GM19455 (cell line): ENCODE measurements around the gene CAMSAP1.

ENCODE experiments used
- ATAC-seq: cut with Tn5 transposase; IDR thresholded peaks from one replicate; pipeline ENCODE4 v1.9.1; 2021; ENCODE audit not compliant: unreplicated experiment

The CAMSAP1 gene

DNA sequence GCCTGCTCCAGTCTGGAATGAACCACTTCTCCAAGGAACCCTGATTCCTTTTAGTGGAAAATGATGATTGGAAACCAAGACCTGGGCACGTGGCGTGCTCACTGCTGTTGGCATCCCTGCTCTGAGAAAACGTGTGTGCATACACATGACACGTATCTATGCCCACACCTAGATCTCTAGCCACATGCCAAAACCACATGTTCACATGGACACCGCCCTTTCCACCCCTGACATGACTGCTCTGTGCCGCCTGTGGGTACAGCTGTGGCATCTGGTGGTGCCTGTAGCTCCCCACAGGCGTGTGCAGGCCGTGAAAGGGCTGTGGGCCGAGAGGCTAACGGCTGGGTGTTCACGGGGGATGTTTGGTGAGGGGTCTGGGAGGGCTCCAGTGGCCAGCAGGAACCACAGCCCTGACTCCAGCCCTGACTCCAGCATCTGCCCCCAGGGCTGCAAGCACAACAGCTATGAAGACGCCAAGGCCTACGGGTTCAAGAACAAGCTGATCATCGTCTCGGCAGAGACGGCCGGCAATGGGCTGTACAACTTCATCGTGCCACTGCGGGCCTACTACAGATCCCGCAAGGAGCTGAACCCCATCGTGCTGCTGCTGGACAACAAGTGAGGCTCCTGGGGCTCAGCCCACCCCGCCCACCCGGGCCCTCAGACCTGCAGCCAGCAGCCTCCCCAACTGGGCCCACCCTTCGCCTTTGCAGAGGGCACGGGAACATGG is 130.3 kb downstream of the CAMSAP1 start:
- ATAC-seq = no peak

DNA sequence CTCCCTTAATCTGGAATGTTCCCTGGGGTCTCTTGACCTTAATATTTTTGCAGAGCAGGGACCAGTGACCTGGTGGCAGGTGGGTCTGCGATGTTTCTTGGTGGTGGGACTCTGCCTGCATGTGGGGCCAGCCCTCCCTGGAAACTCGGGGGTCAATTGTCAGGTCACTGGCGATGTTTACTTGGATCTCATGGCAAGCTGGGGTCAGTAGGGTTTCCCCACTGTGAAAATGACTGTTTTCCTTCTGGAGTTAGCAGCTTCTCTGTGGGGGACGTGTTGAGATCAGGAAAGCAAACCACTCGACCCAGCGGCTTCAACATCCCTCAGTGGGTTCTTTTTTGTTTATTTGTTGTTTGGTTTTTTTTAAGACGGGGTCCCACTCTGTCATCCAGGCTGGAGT is 131.4 kb downstream of the CAMSAP1 start:
- no peak for ATAC-seq

DNA sequence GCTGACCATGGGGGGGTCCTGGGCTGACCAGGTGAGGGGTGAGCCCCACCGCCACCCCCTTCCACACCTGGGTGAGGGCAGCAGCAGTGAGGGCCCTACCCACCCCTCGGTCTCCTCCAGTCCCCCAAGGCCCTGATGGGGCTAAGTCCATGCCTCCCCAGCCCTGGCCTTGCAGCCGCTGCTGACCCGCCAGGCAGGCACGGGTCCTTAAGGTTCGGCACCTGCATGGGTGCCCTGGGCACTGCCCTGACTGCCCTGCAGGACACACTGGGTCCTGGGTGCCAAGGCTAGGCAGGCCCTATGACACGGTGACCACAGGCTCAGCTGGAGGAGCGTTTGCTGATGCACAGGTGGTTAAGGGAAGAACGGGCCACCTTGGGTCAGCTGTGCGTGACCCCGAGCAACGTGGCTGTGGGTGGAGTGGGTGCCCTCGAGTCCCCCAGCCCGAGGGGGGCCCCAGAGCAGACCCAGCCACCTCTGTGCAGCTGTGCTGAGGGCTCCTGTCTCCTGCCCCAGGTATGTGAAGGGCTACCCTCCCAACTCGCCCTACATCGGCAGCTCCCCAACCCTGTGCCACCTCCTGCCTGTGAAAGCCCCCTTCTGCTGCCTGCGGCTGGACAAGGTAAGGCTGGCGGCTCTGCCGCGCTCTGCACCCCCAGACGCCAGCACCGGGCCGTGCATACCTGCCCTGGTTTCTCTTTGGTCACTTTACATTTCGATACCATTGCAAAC is 132.4 kb downstream of the CAMSAP1 start:
- ATAC-seq = no peak

DNA sequence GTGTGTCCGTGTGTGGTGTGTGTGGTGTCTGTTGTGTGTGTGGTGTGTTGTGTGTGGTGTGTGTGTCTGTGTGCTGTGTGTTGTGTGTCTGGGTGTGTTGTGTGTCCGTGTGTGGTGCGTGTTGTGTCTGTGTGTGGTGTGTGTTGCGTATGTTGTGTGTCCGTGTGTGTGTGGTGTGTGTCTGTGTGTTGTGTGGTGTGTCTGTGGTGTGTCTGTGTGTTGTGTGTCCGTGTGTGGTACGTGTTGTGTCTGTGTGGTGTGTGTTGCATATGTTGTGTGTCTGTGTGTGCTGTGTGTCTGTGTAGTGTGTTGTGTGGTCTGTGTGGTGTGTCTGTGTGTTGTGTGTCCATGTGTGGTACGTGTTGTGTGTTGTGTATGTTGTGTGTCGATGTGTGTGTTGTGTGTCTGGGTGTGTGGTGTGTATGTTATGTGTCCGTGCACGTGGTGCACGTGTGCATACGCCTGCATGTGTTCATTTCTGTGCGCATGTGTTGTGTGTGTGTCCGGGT is 133.1 kb downstream of the CAMSAP1 start:
- no peak for ATAC-seq

DNA sequence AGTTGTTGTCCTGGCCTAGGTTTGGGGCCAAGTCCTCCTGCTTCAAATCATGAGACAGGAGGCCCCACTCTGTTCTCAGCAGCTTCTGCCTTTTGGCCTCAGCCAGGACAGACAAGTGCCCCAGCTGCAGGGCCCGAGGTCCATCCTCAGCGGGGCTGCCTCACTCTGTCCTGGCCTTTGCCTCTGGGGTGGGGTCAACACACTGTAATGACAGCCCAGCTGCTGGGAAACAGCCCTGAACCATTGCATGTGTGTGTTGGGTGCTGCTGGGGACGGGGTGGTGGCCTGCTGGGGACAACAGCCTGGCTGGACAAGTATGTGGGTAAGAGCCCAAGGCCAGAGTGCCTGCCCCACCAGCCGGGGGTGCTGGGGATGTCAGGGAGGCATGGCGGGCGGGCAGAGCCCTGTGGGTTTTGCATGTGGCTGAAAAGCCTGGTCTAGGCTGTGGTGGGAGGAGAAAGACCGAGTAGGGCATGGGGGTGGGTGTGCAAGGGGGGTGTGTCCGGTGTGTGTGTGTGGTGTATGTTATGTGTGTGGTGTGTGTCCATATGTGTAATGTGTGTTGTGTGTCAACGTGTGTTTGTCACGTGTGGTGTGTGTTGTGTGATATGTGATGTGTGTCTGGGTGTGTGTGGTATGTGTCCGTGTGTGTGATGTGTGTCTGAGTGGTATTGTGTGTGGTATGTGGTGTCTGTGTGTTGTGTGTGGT is 133.7 kb downstream of the CAMSAP1 start:
- ATAC-seq = no peak

DNA sequence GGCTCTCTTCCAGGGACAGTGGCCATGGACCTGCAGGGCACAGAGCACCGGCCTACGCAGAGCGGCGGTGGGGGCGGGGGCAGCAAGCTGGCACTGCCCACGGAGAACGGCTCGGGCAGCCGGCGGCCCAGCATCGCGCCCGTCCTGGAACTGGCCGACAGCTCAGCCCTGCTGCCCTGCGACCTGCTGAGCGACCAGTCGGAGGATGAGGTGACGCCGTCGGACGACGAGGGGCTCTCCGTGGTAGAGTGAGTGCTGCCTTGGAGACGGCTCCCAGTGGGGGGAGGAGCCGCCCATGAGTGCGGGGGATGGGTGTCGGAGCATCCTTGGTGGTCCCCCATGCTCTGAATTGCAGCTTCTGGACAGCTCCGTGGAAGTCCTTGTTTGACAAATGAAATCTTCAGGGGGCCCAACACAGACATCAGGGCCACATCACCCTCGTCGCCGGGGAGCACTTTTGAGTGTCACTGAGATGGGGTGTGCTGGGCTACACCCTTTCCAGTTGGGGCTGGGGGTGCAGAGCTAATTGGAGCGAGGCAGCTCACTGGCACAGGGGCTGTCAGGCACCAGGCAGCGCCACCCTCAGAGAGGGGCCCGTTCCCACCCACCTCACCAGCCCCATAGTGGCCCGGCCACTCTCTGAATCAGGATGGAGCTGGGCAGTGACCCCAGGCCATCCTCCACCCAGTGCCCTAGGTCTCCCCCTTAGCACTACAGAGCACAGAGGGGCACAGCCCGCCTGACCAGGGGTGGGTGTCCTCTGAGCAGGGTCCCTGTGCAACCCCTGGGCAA is 134.4 kb downstream of the CAMSAP1 start:
- no peak for ATAC-seq

DNA sequence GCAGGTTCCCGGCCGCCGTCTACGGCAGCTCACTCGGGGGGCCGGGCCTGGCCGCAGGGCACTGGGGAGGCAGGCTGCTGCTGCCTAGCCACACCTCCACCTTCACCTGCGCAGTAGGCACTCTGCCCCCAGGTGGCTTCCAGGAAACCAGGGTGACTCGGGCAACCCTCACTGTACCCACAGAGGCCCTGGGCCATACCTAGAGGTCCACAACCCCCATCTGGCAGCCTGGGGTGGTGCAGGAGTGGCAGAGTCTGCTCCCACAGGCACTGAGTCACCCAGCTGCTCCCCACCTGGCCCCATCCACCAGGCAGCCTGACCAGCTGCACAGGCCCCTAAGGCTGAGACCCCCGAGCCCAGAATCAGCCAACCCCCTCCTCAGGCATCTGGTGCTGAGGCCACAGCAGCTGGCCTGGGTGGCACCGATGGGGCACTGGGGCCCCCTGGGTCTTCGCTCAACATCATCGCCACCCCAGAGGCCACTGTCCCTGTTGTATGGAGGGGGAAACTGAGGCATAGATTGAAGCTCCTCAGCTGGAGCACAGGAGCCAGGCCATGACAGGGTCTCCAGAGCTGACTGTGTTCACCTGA is 135.2 kb downstream of the CAMSAP1 start:
- ATAC-seq = no peak

DNA sequence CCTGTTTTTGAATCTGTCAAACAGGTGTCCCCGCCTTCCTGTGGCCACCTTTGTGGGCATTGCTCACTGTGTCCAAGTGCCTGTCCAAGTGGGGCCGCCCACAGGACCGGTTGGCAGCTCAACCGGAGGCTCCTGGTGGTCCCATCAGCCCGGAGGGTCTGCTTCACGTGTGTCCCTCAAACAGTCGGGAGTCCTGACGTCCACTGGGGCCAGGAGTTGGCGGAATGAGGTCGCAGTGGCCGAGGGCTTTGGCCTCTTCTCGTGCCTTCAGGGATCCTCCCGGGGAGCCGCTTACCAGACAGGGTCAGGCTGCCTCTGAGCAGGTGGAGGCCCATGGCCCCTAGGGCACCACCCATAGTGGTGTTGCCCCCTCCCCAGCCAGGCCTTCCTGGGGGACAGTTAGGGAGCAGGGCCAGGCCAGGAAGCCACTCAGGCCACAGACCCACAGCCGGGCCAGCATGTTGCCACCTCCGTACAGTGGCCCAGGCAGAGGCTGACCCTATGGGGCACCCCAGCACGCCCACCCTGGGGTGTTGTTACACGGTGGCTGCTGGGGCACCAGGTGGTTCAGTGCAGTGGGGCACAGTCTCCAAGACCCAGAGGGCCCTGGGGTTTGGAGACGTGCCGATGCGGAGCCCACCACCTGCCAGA is 135.8 kb downstream of the CAMSAP1 start:
- ATAC-seq = no peak

DNA sequence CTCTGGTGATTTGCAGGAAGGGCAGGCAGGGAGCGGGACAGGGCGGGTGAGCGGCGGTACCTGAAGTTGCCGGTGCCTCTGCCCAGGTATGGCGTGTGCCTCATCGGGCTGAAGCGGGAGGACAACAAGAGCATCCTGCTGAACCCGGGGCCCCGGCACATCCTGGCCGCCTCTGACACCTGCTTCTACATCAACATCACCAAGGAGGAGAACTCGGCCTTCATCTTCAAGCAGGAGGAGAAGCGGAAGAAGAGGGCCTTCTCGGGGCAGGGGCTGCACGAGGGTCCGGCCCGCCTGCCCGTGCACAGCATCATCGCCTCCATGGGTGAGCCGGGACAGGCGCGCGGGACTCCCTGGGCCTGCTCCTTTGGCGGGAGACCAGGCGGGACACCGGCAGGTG is 136.6 kb downstream of the CAMSAP1 start:
- no peak for ATAC-seq

DNA sequence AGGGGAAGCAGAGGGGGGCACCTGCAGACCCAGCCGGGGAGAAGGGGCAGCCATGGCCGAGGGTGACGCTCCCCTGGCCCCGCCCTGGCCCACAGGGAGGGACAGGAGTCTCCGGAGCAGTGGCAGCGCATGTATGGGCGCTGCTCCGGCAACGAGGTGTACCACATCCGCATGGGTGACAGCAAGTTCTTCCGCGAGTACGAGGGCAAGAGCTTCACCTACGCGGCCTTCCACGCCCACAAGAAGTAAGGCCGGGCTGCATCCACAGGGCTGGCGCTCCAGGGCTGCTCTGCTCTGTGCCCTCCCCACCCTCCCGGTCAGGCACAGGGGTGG is 137.2 kb downstream of the CAMSAP1 start:
- no peak for ATAC-seq

DNA sequence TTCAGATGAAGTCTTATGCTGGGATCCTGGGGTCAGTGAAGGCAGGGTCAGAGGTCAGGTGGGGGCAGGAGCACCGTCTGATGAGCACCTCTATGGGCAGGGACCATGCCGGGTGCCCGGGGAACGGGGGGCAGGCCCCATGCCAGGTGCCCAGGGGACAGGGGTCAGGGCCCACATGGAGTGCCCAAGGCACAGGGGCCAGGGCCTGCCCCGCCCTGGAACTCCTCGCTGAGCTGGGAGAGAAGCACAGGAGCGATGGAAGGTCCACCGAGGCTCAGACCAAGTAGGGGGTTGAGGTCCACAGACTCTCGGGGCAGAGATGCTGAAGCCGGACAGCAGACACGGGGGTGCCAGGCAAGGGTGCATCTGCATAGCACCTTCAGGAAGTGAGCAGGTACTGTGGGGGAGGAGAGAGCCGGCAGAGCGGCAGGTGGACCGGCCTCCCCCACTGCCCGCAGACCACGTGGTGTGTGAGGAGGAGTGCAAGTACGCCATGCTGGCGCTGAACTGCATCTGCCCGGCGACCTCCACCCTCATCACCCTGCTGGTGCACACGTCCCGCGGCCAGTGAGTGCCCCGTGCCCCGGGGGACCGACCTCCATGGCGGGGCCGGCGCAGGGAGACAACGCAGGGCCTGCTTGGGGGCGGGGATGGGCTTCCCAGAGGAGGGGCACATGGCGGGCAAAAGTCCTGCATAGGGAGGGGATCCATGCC is 137.7 kb downstream of the CAMSAP1 start:
- no peak for ATAC-seq

DNA sequence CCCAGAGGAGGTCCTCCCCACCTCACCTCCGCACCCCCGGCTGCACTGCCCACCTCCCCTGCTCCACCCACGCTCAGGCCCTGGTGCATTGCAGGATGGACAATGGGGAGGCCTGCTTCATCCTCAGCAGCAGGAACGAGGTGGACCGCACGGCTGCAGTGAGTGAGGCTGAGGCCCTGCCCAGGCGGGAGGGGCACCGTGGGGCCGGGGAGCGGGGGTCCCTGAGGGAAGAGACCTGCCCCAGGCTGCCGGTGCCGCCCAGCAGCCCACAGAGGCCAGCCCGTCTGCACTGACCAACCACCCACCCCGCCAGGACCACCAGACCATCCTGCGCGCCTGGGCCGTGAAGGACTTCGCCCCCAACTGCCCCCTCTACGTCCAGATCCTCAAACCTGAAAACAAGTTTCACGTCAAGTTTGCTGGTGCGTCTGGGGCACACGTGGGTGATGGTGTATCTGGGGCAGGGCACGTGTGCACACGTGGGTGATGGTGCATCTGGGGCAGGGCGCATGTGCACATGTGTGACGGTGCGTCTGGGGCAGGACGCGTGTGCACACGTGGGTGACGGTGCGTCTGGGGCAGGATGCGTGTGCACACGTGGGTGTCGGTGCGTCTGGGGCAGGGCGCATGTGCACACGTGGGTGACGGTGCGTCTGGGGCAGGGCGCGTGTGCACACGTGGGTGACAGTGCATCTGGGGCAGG is 138.7 kb downstream of the CAMSAP1 start:
- ATAC-seq = no peak

DNA sequence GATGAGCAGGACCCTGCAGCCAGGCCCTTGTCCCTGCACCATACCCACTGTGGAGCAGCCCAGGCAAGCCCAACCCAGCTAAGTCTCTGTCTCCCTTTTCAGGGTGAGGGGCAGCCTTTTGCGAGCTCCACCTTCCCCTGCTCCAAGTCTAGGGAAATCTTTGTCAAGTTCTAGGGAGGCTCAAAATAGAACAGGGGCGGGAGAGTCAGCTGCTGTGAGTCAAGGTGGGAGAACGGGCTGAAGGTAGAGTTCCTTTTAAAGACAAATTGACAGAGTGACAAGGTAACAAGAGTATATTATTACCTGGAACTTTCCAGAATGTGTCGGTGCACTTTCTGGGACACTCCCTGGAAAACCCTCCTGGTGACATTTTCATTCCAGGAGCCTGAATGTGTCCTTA is 140.6 kb downstream of the CAMSAP1 start:
- no peak for ATAC-seq

DNA sequence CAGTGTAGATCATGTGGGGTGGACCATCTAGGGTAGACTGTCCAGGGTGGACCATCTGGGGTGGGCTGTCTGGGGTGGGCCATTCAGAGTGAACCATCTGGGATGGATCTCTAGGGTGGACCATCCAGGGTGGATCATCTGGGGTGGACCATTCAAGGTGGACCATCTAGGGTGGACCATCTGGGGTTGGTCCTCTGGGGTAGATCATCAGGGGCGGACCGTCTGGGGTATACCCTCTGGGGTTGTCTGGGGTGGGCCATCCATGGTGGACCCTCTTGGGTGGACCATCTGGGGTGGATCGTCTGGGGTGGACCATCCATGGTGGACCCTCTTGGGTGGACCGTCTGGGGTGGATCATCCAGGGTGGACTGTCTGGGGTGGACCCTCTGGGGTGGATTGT is 141.1 kb downstream of the CAMSAP1 start:
- ATAC-seq = no peak

DNA sequence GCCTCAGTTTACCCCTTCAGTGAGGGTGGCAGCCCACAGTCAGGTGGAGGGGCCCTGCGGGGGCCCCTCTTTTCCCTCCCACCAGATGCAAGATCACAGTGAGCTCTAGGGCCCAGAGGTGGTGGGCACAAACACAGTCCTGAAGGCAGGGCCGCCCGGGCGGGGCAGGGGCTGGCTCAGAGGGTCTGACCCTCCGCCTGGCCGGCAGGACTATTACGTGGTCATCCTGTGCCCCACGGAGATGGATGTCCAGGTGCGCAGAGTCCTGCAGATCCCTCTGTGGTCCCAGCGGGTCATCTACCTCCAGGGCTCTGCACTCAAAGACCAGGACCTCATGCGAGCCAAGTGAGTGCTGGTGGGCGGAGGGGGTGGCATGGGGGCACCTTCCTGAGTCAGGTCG is 141.9 kb downstream of the CAMSAP1 start:
- ATAC-seq = no peak

DNA sequence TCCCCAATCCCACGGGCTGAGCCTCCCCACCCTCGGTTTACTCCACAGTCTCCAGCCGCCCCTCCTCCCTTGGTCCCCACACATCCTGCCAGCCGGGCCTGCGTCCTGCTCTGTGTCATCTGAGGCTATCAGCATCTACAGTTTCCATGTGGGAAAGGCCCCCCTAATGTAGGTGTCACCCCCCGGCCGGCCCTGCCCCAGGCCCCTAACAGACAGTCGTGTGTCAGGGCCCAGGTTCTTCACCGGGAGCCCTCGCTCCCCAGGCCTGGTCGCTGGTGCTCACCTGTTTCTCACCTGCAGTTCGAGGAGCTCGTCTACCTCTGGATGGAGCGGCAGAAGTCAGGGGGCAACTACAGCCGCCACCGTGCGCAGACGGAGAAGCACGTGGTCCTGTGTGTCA is 142.6 kb downstream of the CAMSAP1 start:
- ATAC-seq = no peak

DNA sequence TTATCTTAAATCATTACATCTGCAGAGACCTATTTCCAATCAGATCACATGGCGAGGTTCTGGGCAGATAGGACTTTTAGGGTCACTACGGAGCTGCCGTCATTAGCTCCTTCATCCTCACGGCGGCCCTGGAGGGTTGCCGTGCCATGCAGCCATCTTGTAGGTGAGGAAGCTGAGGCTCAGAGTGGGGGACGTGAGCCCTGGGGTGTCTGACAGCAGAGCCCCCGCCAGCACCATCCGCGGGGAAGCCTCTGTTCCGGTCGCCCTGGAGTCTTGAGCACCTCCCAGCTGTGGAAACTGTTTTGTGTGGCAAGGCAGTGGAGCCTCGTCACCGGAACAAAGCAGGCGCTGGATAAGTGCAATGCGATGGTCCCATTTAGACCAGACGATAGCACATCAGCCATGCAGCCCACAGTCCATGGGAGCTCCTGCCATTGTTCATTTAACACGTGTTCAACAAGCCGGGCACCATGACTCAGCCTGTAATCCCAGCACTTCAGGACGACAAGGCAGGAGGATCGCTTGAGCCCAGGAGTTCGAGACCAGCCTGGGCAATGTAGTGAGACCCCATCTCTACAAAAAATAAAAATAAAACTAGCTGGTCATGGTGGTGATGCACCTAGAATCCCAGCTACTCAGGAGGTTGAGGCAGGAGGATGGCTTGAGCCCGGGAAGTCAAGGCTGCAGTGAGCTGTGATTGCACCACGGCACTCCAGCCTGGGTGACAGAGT is 143.5 kb downstream of the CAMSAP1 start:
- ATAC-seq = no peak

DNA sequence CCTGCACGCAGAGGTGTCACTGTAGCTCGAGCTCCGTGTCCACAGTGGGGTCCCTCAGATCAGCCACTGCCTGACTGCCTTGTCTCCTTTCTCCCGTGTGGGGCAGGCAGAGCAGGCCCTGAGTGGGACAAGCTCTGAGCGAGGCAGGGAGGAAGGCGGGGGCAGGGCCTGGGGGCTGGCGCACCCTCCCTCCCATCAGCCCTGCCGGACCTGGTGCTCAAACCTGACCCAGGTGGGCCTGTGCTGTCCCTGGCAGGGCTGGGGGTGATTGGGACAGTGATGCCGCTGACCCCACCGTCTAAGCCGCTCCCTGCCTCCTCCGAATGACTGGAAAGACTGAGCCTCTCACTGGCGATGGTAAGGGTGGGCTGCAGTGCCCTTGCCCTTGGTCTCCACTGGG is 144.4 kb downstream of the CAMSAP1 start:
- no peak for ATAC-seq

DNA sequence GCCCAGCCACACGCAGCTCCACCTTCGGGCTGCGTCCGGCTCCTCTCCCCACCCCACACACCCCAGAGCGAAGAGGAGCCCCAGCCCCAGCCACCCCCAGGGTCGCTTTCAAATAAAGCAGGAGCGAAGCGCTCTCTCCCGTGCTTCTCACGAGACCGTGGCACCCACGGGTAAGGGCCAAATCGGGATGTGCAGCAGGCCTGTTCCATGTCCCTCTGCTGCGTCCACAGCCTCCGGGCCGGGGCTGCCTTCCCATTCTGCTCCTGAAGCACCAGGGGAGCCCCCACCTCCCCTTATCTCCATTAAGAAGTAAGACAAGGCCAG is 145.5 kb downstream of the CAMSAP1 start:
- ATAC-seq = no peak
